ENCODE data around the gene VWA8.

GRCh38 chr13:41577436-41577835, 383.5 kb downstream of the VWA8 start:
- no peak for TF ChIP-seq CTCF (conservative IDR thresholded peaks at IDR 0.05)
- TF ChIP-seq ZFX (IDR thresholded peaks at IDR 0.05): no peak

All from C4-2B (cell line).